ENCODE measurements around the gene S1PR4.

S1PR4 gene

GRCh38 chr19:3192684-3193083 lies 14.1 kb downstream of the S1PR4 start:
- TF ChIP-seq TAF1 (IDR thresholded peaks at IDR 0.05; ENCODE audit: low read depth, low read length) (no peak), PAX5 (IDR thresholded peaks at IDR 0.05; ENCODE audit: insufficient read depth, low read length, severe bottlenecking) (no peak), POLR2A (IDR thresholded peaks at IDR 0.05; ENCODE audit: low read depth, low read length) (no peak), POLR2AphosphoS5 (IDR thresholded peaks at IDR 0.05; ENCODE audit: low read depth, low read length) (no peak), SPI1 (IDR thresholded peaks at IDR 0.05; ENCODE audit: low read depth, low read length) (no peak), POU2F2 (IDR thresholded peaks at IDR 0.05; ENCODE audit: low read depth, low read length) (no peak)
- DNase-seq (ENCODE audit: insufficient read length, low spot score) = no peak
- no peak for FAIRE-seq

GRCh38 chr19:3193256-3194105 lies 14.9 kb downstream of the S1PR4 start:
- no peak for TF ChIP-seq TAF1 (IDR thresholded peaks at IDR 0.05; ENCODE audit: low read depth, low read length)
- TF ChIP-seq PAX5 (IDR thresholded peaks at IDR 0.05; ENCODE audit: insufficient read depth, low read length, severe bottlenecking) = no peak
- TF ChIP-seq SPI1 (IDR thresholded peaks at IDR 0.05; ENCODE audit: low read depth, low read length) = peak; percentile 70
- no peak for DNase-seq (ENCODE audit: insufficient read length, low spot score)
- no peak for FAIRE-seq

- DNase-seq (ENCODE audit: insufficient read length, low spot score) = no peak
- FAIRE-seq = no peak
- TF ChIP-seq POLR2A (IDR thresholded peaks at IDR 0.05; ENCODE audit: low read depth, low read length) = no peak
- no peak for TF ChIP-seq POLR2AphosphoS5 (IDR thresholded peaks at IDR 0.05; ENCODE audit: low read depth, low read length)
These were observed 15.8 kb downstream of the S1PR4 start for GRCh38 chr19:3194106-3195087.

- TF ChIP-seq POLR2A (IDR thresholded peaks at IDR 0.05; ENCODE audit: low read depth, low read length) = no peak
- no peak for TF ChIP-seq POU2F2 (IDR thresholded peaks at IDR 0.05; ENCODE audit: low read depth, low read length)
- TF ChIP-seq TAF1 (IDR thresholded peaks at IDR 0.05; ENCODE audit: low read depth, low read length) = no peak
- TF ChIP-seq SPI1 (IDR thresholded peaks at IDR 0.05; ENCODE audit: low read depth, low read length) = no peak
- no peak for TF ChIP-seq POLR2AphosphoS5 (IDR thresholded peaks at IDR 0.05; ENCODE audit: low read depth, low read length)
- no peak for TF ChIP-seq PAX5 (IDR thresholded peaks at IDR 0.05; ENCODE audit: insufficient read depth, low read length, severe bottlenecking)
- FAIRE-seq (no peak), DNase-seq (ENCODE audit: insufficient read length, low spot score) (no peak)
These were observed 17.7 kb downstream of the S1PR4 start for GRCh38 chr19:3196064-3196932.

GRCh38 chr19:3196933-3197205 lies 18.3 kb downstream of the S1PR4 start:
- TF ChIP-seq PAX5 (IDR thresholded peaks at IDR 0.05; ENCODE audit: insufficient read depth, low read length, severe bottlenecking) (no peak), SPI1 (IDR thresholded peaks at IDR 0.05; ENCODE audit: low read depth, low read length) (no peak), POU2F2 (IDR thresholded peaks at IDR 0.05; ENCODE audit: low read depth, low read length) (no peak), POLR2AphosphoS5 (IDR thresholded peaks at IDR 0.05; ENCODE audit: low read depth, low read length) (no peak), TAF1 (IDR thresholded peaks at IDR 0.05; ENCODE audit: low read depth, low read length) (no peak), POLR2A (IDR thresholded peaks at IDR 0.05; ENCODE audit: low read depth, low read length) (no peak)
- FAIRE-seq = no peak
- DNase-seq (ENCODE audit: insufficient read length, low spot score) = no peak

- no peak for DNase-seq (ENCODE audit: insufficient read length, low spot score)
- no peak for FAIRE-seq
- TF ChIP-seq POLR2A (IDR thresholded peaks at IDR 0.05; ENCODE audit: low read depth, low read length) (no peak), PAX5 (IDR thresholded peaks at IDR 0.05; ENCODE audit: insufficient read depth, low read length, severe bottlenecking) (no peak), TAF1 (IDR thresholded peaks at IDR 0.05; ENCODE audit: low read depth, low read length) (no peak), POU2F2 (IDR thresholded peaks at IDR 0.05; ENCODE audit: low read depth, low read length) (no peak), POLR2AphosphoS5 (IDR thresholded peaks at IDR 0.05; ENCODE audit: low read depth, low read length) (no peak), SPI1 (IDR thresholded peaks at IDR 0.05; ENCODE audit: low read depth, low read length) (no peak)
These were observed 20.5 kb downstream of the S1PR4 start for GRCh38 chr19:3198901-3199700.

GRCh38 chr19:3201072-3201700 lies 22.6 kb downstream of the S1PR4 start:
- DNase-seq (ENCODE audit: insufficient read length, low spot score) (no peak), FAIRE-seq (no peak)
- no peak for TF ChIP-seq POLR2A (IDR thresholded peaks at IDR 0.05; ENCODE audit: low read depth, low read length)
- no peak for TF ChIP-seq TAF1 (IDR thresholded peaks at IDR 0.05; ENCODE audit: low read depth, low read length)
- no peak for TF ChIP-seq POLR2AphosphoS5 (IDR thresholded peaks at IDR 0.05; ENCODE audit: low read depth, low read length)
- TF ChIP-seq POU2F2 (IDR thresholded peaks at IDR 0.05; ENCODE audit: low read depth, low read length) = no peak
- TF ChIP-seq PAX5 (IDR thresholded peaks at IDR 0.05; ENCODE audit: insufficient read depth, low read length, severe bottlenecking) = no peak
- TF ChIP-seq SPI1 (IDR thresholded peaks at IDR 0.05; ENCODE audit: low read depth, low read length) = no peak

- no peak for FAIRE-seq
- no peak for TF ChIP-seq SPI1 (IDR thresholded peaks at IDR 0.05; ENCODE audit: low read depth, low read length)
- DNase-seq (ENCODE audit: insufficient read length, low spot score) = no peak
These were observed 23.3 kb downstream of the S1PR4 start for GRCh38 chr19:3201911-3202310.

All from GM12891 (cell line).